ENCODE data around the gene SSR2.

Gene SSR2

DNA sequence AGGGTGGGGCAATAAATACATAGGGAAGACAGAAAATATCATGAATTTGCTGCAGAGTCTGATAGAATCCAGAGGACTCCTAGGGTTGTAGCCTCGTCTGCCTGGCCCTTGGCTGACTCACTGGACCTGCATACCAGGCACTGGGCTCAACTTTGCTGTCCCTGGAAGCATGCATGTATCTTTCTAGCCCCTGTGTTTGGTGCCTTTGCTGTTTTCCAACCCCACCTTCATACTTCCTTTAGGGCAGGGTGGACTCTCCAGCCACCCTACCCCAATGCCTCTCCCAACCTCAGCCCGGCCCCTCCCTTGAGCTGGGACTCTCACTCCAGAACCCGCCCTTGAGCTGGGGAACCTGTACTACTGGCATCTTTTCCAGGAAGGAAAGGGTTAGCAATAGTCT, 41.4 kb upstream of the SSR2 start:
- no peak overlapping the region for H3K9ac ChIP-seq
- H4K20me1 ChIP-seq = peaks cover 0 to 10% (median 0%) of the 10 kb centered on the region in 11 experiments; a peak in 1 of 22 replicates
- no peak overlapping the region for H3K4me2 ChIP-seq
- H3K27me3 ChIP-seq = no peaks in the 10 kb centered on the region
- TF ChIP-seq Cebpa-rat (IDR thresholded peaks at IDR 0.05) = no peak
- no peak overlapping the region for H3K4me3 ChIP-seq
- H3K9me3 ChIP-seq (replicated peaks in 1 of 11) = no peaks in the 10 kb centered on the region
- H3K36me3 ChIP-seq = peaks cover 10 to 22% (median 16%) of the 10 kb centered on the region in 11 experiments; a peak in 19 of 22 replicates
- peaks cover 15 to 36% (median 27%) of the 10 kb centered on the region in 10 experiments for H3K4me1 ChIP-seq
- no peak overlapping the region for H3K27ac ChIP-seq

GRCh38 chr1:156060937-156061636, 40.3 kb upstream of the SSR2 start, which contains the start of gene RAB25:
TSS of gene RAB25 (plus strand) at chr1:156061160. CDS start at chr1:156061401, 241 bp downstream.
- Histone ChIP-seq H3K27me3 (no peaks in the 10 kb centered on the region), H3K36me3 (peaks cover 10 to 30% (median 18%) of the 10 kb centered on the region in 11 experiments; a peak in 19 of 22 replicates), H3K4me1 (peaks cover 17 to 43% (median 27%) of the 10 kb centered on the region in 10 experiments), H3K4me3 (no peak within 1 kb of the TSS), H3K9ac (peak within 1 kb of the TSS in 1 of 11 experiments; percentile 22; a peak in 1 of 22 replicates), H4K20me1 (peaks cover 0 to 10% (median 0%) of the 10 kb centered on the region in 11 experiments; a peak in 1 of 22 replicates), H3K9me3 (replicated peaks in 1 of 11) (no peaks in the 10 kb centered on the region), H3K4me2 (peak within 1 kb of the TSS in 1 of 11 experiments; percentile 8; a peak in 2 of 22 replicates), H3K27ac (no peak within 1 kb of the TSS)
- TF ChIP-seq Cebpa-rat (IDR thresholded peaks at IDR 0.05) = no peak

- Histone ChIP-seq H3K4me2 (peak overlapping the region in 9 of 11 experiments; percentile 91 to 100 (median 96); a peak in 18 of 22 replicates), H3K9me3 (replicated peaks in 1 of 11) (no peaks in the 10 kb centered on the region), H3K4me1 (peaks cover 16 to 46% (median 33%) of the 10 kb centered on the region in 10 experiments), H3K27ac (peak overlapping the region in 4 of 11 experiments; percentile 43 to 99 (median 91); a peak in 7 of 22 replicates), H3K27me3 (no peaks in the 10 kb centered on the region), H3K4me3 (peak overlapping the region in 7 of 10 experiments; percentile 72 to 93 (median 83); a peak in 10 of 20 replicates), H3K36me3 (peaks cover 10 to 36% (median 20%) of the 10 kb centered on the region in 11 experiments; a peak in 20 of 22 replicates), H4K20me1 (peaks cover 0 to 23% (median 13%) of the 10 kb centered on the region in 11 experiments; a peak in 17 of 22 replicates), H3K9ac (peak overlapping the region in 5 of 11 experiments; percentile 79 to 98 (median 93); a peak in 6 of 22 replicates)
- no peak for TF ChIP-seq Cebpa-rat (IDR thresholded peaks at IDR 0.05)
Observed at GRCh38 chr1:156056326-156056849, 35.6 kb upstream of the SSR2 start.

DNA sequence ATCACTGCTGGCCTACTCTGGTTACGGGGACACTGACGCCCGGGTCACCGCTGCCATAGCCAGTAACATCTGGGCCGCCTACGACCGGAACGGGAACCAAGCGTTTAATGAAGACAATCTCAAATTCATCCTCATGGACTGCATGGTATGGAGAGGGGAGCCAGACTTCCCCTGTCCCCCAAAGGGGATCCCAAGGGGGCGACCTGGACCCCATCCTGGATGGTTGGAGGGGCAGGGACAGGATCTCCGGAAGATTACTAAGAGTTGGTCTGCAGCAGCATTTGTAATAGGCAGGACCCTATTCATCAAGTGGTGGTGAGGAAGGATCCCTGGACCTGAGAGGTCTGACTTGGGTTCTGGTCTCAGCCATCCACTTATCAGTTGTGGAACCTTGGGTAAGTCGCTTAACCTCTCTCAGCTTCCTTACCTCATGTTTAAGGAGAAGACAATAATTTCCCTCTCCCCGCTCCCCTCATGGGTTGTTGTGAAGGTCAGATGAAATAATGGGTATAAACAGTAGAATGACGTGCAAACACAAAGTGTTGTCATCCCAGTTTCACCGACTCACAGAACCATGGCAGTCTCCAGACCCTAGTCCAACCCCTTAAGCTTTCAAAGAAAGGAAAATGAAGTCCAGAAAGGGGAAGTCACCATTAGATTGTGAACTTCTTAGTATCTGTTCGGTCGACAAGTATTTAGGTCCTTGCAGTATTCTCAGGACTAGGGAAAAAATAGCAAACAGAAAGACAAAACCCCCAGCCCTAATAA, 34.7 kb upstream of the SSR2 start:
- Histone ChIP-seq H3K9ac (peak overlapping the region; percentile 79 to 99 (median 97)), H4K20me1 (peaks cover 0 to 32% (median 19%) of the 10 kb centered on the region in 11 experiments; a peak in 18 of 22 replicates), H3K27me3 (no peaks in the 10 kb centered on the region), H3K4me1 (peaks cover 22 to 49% (median 35%) of the 10 kb centered on the region in 10 experiments), H3K4me2 (peak overlapping the region; percentile 91 to 100 (median 96)), H3K36me3 (peaks cover 17 to 46% (median 29%) of the 10 kb centered on the region in 11 experiments; a peak in 21 of 22 replicates), H3K9me3 (replicated peaks in 1 of 11) (no peaks in the 10 kb centered on the region), H3K4me3 (peak overlapping the region; percentile 72 to 95 (median 89)), H3K27ac (peak overlapping the region; percentile 43 to 100 (median 99))
- no peak for TF ChIP-seq Cebpa-rat (IDR thresholded peaks at IDR 0.05)

GRCh38 chr1:156054500-156055280, 33.9 kb upstream of the SSR2 start, which contains the start of gene LAMTOR2:
TSS of gene LAMTOR2 (plus strand) at chr1:156054782. CDS start at chr1:156054890, 108 bp downstream.
- Histone ChIP-seq H3K9ac (peak within 1 kb of the TSS; percentile 86 to 99 (median 97)), H3K27me3 (no peaks in the 10 kb centered on the region), H3K4me3 (peak within 1 kb of the TSS; percentile 72 to 95 (median 89)), H3K4me1 (peaks cover 26 to 50% (median 40%) of the 10 kb centered on the region in 10 experiments), H3K36me3 (peaks cover 24 to 53% (median 37%) of the 10 kb centered on the region in 11 experiments), H3K4me2 (peak within 1 kb of the TSS; percentile 91 to 100 (median 96)), H3K9me3 (replicated peaks in 1 of 11) (no peaks in the 10 kb centered on the region), H3K27ac (peak within 1 kb of the TSS; percentile 82 to 100 (median 99)), H4K20me1 (peaks cover 0 to 39% (median 19%) of the 10 kb centered on the region in 11 experiments; a peak in 18 of 22 replicates)
- TF ChIP-seq Cebpa-rat (IDR thresholded peaks at IDR 0.05) = no peak

- H3K36me3 ChIP-seq = peaks cover 30 to 58% (median 39%) of the 10 kb centered on the region in 11 experiments
- H4K20me1 ChIP-seq = peaks cover 0 to 47% (median 19%) of the 10 kb centered on the region in 11 experiments; a peak in 18 of 22 replicates
- peak within 1 kb of the TSS; percentile 82 to 100 (median 99) for H3K27ac ChIP-seq
- peak within 1 kb of the TSS; percentile 72 to 95 (median 89) for H3K4me3 ChIP-seq
- H3K4me1 ChIP-seq = peaks cover 26 to 58% (median 41%) of the 10 kb centered on the region in 10 experiments
- no peak for TF ChIP-seq Cebpa-rat (IDR thresholded peaks at IDR 0.05)
- no peaks in the 10 kb centered on the region for H3K27me3 ChIP-seq
- H3K9ac ChIP-seq = peak within 1 kb of the TSS; percentile 86 to 99 (median 97)
- H3K9me3 ChIP-seq (replicated peaks in 1 of 11) = no peaks in the 10 kb centered on the region
- H3K4me2 ChIP-seq = peak within 1 kb of the TSS; percentile 91 to 99 (median 96)
Observed at GRCh38 chr1:156053768-156054499, 33.2 kb upstream of the SSR2 start, which contains the start of gene UBQLN4. TSS of gene UBQLN4 (minus strand) at chr1:156053798. CDS start at chr1:156053701, 97 bp downstream.

All from BLaER1 treated with 17β-estradiol and CSF1 and Interleukin-3, amounts not matched to agents 10 nM and 100 nM (cell line).